CD14-positive monocyte (primary cell): ENCODE measurements around the gene DIS3L2. TPM values are rescaled to one million over a fixed set of nuclear protein-coding genes. Genes with fewer than 3 reads are reported as not detected.

Source experiments
- DNase-seq, 3 donors: peaks; one replicate each; pipeline ENCODE4 v3.0.0-alpha.2; 2011 to 2022
- H2AFZ ChIP-seq: 2 replicates; pipeline ENCODE4 v1.6.0; 2012; ENCODE audit warnings: mild to moderate bottlenecking, low read depth, low read length, inconsistent platforms; ENCODE audit not compliant: insufficient read depth, poor library complexity, severe bottlenecking
- H3K27ac ChIP-seq, 2 donors: 1 replicate in 1 of 2; 2 replicates in 1 of 2; pipeline ENCODE4 v1.5.1; 2012 to 2013; ENCODE audit warnings: low read length in 2 of 2, control low read depth in 1 of 2, inconsistent platforms in 1 of 2, low read depth in 1 of 2, mild to moderate bottlenecking in 1 of 2
- H3K27me3 ChIP-seq, 2 donors: one replicate each; pipeline versions ENCODE4 v1.6.0 to v1.6.1; 2011 to 2013; ENCODE audit warnings: low read length in 2 of 2; ENCODE audit not compliant: control insufficient read depth in 2 of 2, insufficient read depth in 2 of 2
- H3K36me3 ChIP-seq, 2 donors: replicated peaks in 1 of 2; 1 replicate in 1 of 2; 2 replicates in 1 of 2; pipeline versions ENCODE4 v1.5.1 to v1.6.1; 2012 to 2013; ENCODE audit warnings: low read length in 2 of 2, control low read depth in 1 of 2, inconsistent platforms in 1 of 2, mild to moderate bottlenecking in 1 of 2; ENCODE audit not compliant: insufficient read depth in 2 of 2, control insufficient read depth in 1 of 2
- H3K4me1 ChIP-seq, 2 donors: 1 replicate in 1 of 2; 2 replicates in 1 of 2; pipeline versions ENCODE4 v1.5.1 to v1.6.1; 2012 to 2013; ENCODE audit warnings: low read length in 2 of 2, control low read depth in 1 of 2, inconsistent platforms in 1 of 2, mild to moderate bottlenecking in 1 of 2, moderate library complexity in 1 of 2; ENCODE audit not compliant: insufficient read depth in 2 of 2, control insufficient read depth in 1 of 2
- H3K4me2 ChIP-seq: replicated peaks from 2 replicates; pipeline ENCODE3; 2012; ENCODE audit warnings: low read length, moderate library complexity, mild to moderate bottlenecking; ENCODE audit not compliant: poor library complexity, severe bottlenecking; ENCODE audit errors: extremely low read depth
- H3K4me3 ChIP-seq, 3 experiments: fragments of 200-600 bp in 1 of 3; sonication (generic) in 1 of 3; replicated peaks in 1 of 3; 1 replicate in 2 of 3; 2 replicates in 1 of 3; pipeline ENCODE4 v1.5.1; 2011 to 2013; ENCODE audit warnings: low read length in 3 of 3, mild to moderate bottlenecking in 3 of 3, control low read depth in 2 of 3, low read depth in 2 of 3, inconsistent platforms in 1 of 3, moderate library complexity in 1 of 3
- H3K79me2 ChIP-seq: 2 replicates; pipeline ENCODE4 v1.6.0; 2012; ENCODE audit warnings: mild to moderate bottlenecking, control low read depth, inconsistent platforms, low read length, moderate library complexity; ENCODE audit not compliant: insufficient read depth
- H3K9ac ChIP-seq: 2 replicates; pipeline ENCODE4 v1.6.0; 2017; ENCODE audit warnings: low read length, mild to moderate bottlenecking; ENCODE audit not compliant: insufficient read depth, poor library complexity, severe bottlenecking
- H3K9me3 ChIP-seq, 2 donors: replicated peaks in 1 of 2; 1 replicate in 1 of 2; 2 replicates in 1 of 2; pipeline versions ENCODE4 v1.5.1 to v1.6.1; 2012 to 2013; ENCODE audit warnings: low read length in 2 of 2, control low read depth in 1 of 2; ENCODE audit not compliant: control insufficient read depth in 1 of 2, insufficient read depth in 1 of 2
- H4K20me1 ChIP-seq: 2 replicates; pipeline ENCODE4 v1.6.0; 2012; ENCODE audit warnings: mild to moderate bottlenecking, low read length, control low read depth, moderate library complexity; ENCODE audit not compliant: insufficient read depth
- H3K27ac Mint-ChIP-seq, 7 donors: one replicate each; pipeline ENCODE4 v1.8.0; 2020; ENCODE audit warnings: mild to moderate bottlenecking in 7 of 7, mixed read lengths in 7 of 7, moderate library complexity in 6 of 7, inconsistent platforms in 2 of 7
- H3K27me3 Mint-ChIP-seq, 3 donors: one replicate each; pipeline ENCODE4 v1.8.0; 2021 to 2022; ENCODE audit warnings: low read depth in 3 of 3, mild to moderate bottlenecking in 3 of 3, mixed read lengths in 3 of 3, moderate library complexity in 3 of 3, inconsistent platforms in 1 of 3
- H3K36me3 Mint-ChIP-seq, 2 donors: one replicate each; pipeline ENCODE4 v1.8.0; 2020; ENCODE audit warnings: mixed read lengths in 2 of 2, inconsistent platforms in 1 of 2, mild to moderate bottlenecking in 1 of 2
- H3K4me1 Mint-ChIP-seq: one replicate; pipeline ENCODE4 v1.8.0; 2020; ENCODE audit warnings: mild to moderate bottlenecking, mixed read lengths
- H3K4me3 Mint-ChIP-seq, 2 donors: one replicate each; pipeline ENCODE4 v1.8.0; 2020; ENCODE audit warnings: mild to moderate bottlenecking in 2 of 2, mixed read lengths in 2 of 2, moderate library complexity in 1 of 2
- H3K9me3 Mint-ChIP-seq, 7 donors: one replicate each; pipeline ENCODE4 v1.8.0; 2020 to 2022; ENCODE audit warnings: mixed read lengths in 7 of 7, mild to moderate bottlenecking in 6 of 7, moderate library complexity in 6 of 7, inconsistent platforms in 2 of 7
- whole genome bisulfite sequencing: methylation state at CpG from one replicate; pipeline ENCODE4 v1.1.5; 2013; ENCODE audit warnings: missing lambda C conversion rate; ENCODE audit not compliant: insufficient coverage; 5-methylcytosine and 5-hydroxymethylcytosine counted together
- intact Hi-C, 2 donors: fragments of 100-400 bp; cut with micrococcal nuclease; formaldehyde crosslinking; loops; one replicate each; pipeline versions ENCODE4 v1.15.0 to v1.15.1; 2023
- polyA plus RNA-seq, 3 donors: library from polyadenylated mRNA; depleted of rRNA in 1 of 3; unstranded in 2 of 3; stranded (reverse) in 1 of 3; fragments of 300-500 nt in 2 of 3; fragments of >200 nt in 1 of 3; fragmentation: Illumina TruSeq in 2 of 3; gene quantifications; 1 replicate in 2 of 3; 2 replicates in 1 of 3; pipeline ENCODE4 v1.2.3, GENCODE V29; 2012 to 2021
- TF ChIP-seq, protein P1 (sequence below): fragments of 200-600 bp; IDR thresholded peaks from one replicate; pipeline ENCODE4 v1.8.0; 2022; ENCODE audit warnings: antibody characterized with exemption, mild to moderate bottlenecking

Gene DIS3L2
- polyA plus RNA-seq, 3 donors, result 6.0 to 21.7 (median 6.4) TPM

DNA sequence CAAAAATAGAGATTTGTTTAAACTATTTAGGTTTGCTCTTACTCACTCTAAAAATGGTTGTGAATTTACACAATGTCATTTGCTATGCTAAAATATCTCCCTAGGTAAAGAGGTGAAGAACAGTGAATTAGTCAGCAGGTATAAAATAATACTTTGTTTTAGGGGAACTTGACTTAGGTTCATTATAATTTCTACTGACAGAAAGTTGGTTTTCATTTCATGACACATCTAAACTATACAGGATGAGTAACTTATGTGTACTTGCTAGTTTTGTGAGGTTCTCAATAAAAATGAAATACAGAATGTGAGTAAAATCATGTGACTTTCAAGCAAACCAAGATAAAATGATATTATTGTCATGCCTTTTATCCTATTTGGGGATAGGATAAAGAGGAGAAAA is 66.0 kb downstream of the DIS3L2 start:
- Histone ChIP-seq H4K20me1 (no peaks in the 10 kb centered on the region), H3K9me3 (no peaks in the 10 kb centered on the region), H3K27ac (no peak overlapping the region), H3K36me3 (peaks cover 30 to 85% of the 10 kb centered on the region in 2 donors), H3K4me1 (no peaks in the 10 kb centered on the region), H3K4me3 (no peak overlapping the region), H3K9ac (no peak overlapping the region), H3K4me2 (no peak overlapping the region), H3K79me2 (no peaks in the 10 kb centered on the region), H3K27me3 (no peaks in the 10 kb centered on the region), H2AFZ (no peak overlapping the region)
- Mint-ChIP-seq H3K36me3 (peaks cover 46 to 59% of the 10 kb centered on the region in 2 donors), H3K27ac (no peak overlapping the region), H3K9me3 (peaks cover 0 to 4% (median 2%) of the 10 kb centered on the region in 7 donors), H3K4me3 (no peak overlapping the region), H3K4me1 (no peaks in the 10 kb centered on the region), H3K27me3 (no peaks in the 10 kb centered on the region)
- TF ChIP-seq, protein P1, sequence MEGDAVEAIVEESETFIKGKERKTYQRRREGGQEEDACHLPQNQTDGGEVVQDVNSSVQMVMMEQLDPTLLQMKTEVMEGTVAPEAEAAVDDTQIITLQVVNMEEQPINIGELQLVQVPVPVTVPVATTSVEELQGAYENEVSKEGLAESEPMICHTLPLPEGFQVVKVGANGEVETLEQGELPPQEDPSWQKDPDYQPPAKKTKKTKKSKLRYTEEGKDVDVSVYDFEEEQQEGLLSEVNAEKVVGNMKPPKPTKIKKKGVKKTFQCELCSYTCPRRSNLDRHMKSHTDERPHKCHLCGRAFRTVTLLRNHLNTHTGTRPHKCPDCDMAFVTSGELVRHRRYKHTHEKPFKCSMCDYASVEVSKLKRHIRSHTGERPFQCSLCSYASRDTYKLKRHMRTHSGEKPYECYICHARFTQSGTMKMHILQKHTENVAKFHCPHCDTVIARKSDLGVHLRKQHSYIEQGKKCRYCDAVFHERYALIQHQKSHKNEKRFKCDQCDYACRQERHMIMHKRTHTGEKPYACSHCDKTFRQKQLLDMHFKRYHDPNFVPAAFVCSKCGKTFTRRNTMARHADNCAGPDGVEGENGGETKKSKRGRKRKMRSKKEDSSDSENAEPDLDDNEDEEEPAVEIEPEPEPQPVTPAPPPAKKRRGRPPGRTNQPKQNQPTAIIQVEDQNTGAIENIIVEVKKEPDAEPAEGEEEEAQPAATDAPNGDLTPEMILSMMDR, result no peak
- DNase-seq, result no peak
- intact Hi-C loops, result no loop called here

DNA sequence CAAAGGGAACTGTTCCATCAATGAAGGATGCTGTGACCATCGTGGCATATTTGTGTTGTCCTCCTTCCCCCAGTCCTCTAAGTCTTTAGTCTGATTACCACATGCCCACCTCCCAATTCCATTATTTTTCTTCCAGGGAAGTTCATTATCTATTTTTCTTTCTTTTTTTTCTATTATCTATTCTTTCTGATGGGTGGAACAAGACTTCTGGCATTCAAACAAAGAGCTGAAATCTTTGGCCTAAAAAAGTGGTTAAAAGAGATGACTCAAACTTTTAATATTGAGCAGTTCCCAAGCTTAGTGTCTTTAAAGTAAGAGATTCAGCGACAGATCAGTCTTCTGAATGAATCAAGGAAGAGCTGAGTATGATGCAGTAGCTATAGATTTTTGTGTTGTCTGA is 66.6 kb downstream of the DIS3L2 start:
- Mint-ChIP-seq H3K36me3 (peaks cover 48 to 63% of the 10 kb centered on the region in 2 donors), H3K4me1 (no peaks in the 10 kb centered on the region), H3K27me3 (no peaks in the 10 kb centered on the region), H3K9me3 (peaks cover 0 to 4% (median 2%) of the 10 kb centered on the region in 7 donors), H3K4me3 (no peak overlapping the region), H3K27ac (no peak overlapping the region)
- H3K9me3 ChIP-seq, result no peaks in the 10 kb centered on the region
- DNase-seq, result no peak
- H3K4me3 ChIP-seq, result no peak overlapping the region
- intact Hi-C loops, result no loop called here
- H3K79me2 ChIP-seq, result no peaks in the 10 kb centered on the region
- WGBS, result no CpG with 5 or more reads among the region's 2 CpGs
- H3K27ac ChIP-seq, result no peak overlapping the region
- H3K4me1 ChIP-seq, result no peaks in the 10 kb centered on the region
- H3K27me3 ChIP-seq, result no peaks in the 10 kb centered on the region
- no peak overlapping the region for H2AFZ ChIP-seq
- TF ChIP-seq, protein P1, result no peak
- H3K9ac ChIP-seq, result no peak overlapping the region
- H3K36me3 ChIP-seq, result peaks cover 30 to 79% of the 10 kb centered on the region in 2 donors
- H4K20me1 ChIP-seq, result no peaks in the 10 kb centered on the region
- H3K4me2 ChIP-seq, result no peak overlapping the region
